T-helper 1 cell treated with Interleukin-12 subunit alpha and Interleukin-12 subunit beta and Interleukin-4 antibody, amounts not matched to agents 30 μg/mL and 1 μg/mL, for 36 hours (primary cell): ENCODE measurements around the gene CD68.

ENCODE experiments used
- H3K27ac Mint-ChIP-seq: one replicate; pipeline ENCODE4 v1.8.0; 2021; ENCODE audit warnings: mild to moderate bottlenecking, mixed read lengths
- H3K27me3 Mint-ChIP-seq: one replicate; pipeline ENCODE4 v1.8.0; 2021; ENCODE audit warnings: low read depth, mixed read lengths
- H3K36me3 Mint-ChIP-seq: one replicate; pipeline ENCODE4 v1.8.0; 2021; ENCODE audit warnings: low read depth, mixed read lengths
- H3K4me1 Mint-ChIP-seq: one replicate; pipeline ENCODE4 v1.8.0; 2021; ENCODE audit warnings: low read depth, mixed read lengths
- H3K4me3 Mint-ChIP-seq: one replicate; pipeline ENCODE4 v1.8.0; 2021; ENCODE audit warnings: mild to moderate bottlenecking, moderate library complexity, mixed read lengths
- H3K9me3 Mint-ChIP-seq: one replicate; pipeline ENCODE4 v1.8.0; 2021; ENCODE audit warnings: mixed read lengths

The CD68 gene, protein sequence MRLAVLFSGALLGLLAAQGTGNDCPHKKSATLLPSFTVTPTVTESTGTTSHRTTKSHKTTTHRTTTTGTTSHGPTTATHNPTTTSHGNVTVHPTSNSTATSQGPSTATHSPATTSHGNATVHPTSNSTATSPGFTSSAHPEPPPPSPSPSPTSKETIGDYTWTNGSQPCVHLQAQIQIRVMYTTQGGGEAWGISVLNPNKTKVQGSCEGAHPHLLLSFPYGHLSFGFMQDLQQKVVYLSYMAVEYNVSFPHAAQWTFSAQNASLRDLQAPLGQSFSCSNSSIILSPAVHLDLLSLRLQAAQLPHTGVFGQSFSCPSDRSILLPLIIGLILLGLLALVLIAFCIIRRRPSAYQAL

DNA sequence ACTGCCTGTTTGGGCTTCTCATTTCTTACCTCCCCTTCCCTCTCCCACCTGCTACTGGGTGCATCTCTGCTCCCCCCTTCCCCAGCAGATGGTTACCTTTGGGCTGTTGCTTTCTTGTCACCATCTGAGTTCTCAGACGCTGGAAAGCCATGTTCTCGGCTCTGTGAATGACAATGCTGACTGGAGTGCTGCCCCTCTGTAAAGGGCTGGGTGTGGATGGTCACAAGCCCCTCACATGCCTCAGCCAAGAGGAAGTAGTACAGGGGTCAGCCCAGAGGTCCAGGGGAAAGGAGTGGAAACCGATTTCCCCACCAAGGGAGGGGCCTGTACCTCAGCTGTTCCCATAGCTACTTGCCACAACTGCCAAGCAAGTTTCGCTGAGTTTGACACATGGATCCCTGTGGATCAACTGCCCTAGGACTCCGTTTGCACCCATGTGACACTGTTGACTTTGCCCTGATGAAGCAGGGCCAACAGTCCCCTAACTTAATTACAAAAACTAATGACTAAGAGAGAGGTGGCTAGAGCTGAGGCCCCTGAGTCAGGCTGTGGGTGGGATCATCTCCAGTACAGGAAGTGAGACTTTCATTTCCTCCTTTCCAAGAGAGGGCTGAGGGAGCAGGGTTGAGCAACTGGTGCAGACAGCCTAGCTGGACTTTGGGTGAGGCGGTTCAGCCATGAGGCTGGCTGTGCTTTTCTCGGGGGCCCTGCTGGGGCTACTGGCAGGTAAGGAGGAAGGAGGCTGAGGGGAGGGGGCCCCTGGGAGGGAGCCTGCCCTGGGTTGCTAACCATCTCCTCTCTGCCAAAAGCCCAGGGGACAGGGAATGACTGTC is at the start of gene CD68:
Gene CD68, plus strand, starts transcription at position 638 of the 833 bp plus-strand sequence. Its CDS starts 40 bp downstream, at position 678.
- H3K9me3 Mint-ChIP-seq = no peaks in the 10 kb centered on the region
- H3K4me3 Mint-ChIP-seq = peak within 1 kb of the TSS; percentile 64
- peak within 1 kb of the TSS; percentile 87 for H3K27ac Mint-ChIP-seq
- no peaks in the 10 kb centered on the region for H3K27me3 Mint-ChIP-seq
- peaks cover 61% of the 10 kb centered on the region for H3K36me3 Mint-ChIP-seq
- H3K4me1 Mint-ChIP-seq = peaks cover 60% of the 10 kb centered on the region

GRCh38 chr17:7530023-7530900 is 49.2 kb upstream of the CD68 start:
- H3K27ac Mint-ChIP-seq = no peak overlapping the region
- peaks cover 3% of the 10 kb centered on the region for H3K27me3 Mint-ChIP-seq
- H3K4me1 Mint-ChIP-seq = no peaks in the 10 kb centered on the region
- no peak overlapping the region for H3K4me3 Mint-ChIP-seq
- H3K36me3 Mint-ChIP-seq = peaks cover 4% of the 10 kb centered on the region
- H3K9me3 Mint-ChIP-seq = peaks cover 12% of the 10 kb centered on the region

DNA sequence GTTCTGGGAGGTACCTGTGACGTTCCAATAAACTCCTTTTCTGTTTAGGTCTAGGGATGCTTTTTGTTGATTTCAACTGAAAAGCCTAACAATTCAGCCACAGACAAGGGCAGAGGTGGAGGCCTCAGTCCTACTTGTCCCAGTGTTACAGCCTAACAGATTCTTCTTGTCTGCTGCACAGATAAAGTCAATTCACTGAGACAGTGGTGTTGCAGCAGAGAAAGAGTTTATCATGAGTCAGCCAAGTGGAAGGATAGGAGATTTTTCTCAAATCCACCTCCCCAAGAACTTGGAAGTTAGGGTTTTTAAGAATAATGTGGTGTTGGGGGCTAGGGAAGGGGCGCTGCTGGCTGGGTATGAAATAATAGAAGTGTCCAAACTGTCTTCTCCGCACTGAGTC is 41.4 kb upstream of the CD68 start:
- Mint-ChIP-seq H3K4me1 (no peaks in the 10 kb centered on the region), H3K27me3 (peaks cover 7% of the 10 kb centered on the region), H3K36me3 (no peaks in the 10 kb centered on the region), H3K9me3 (no peaks in the 10 kb centered on the region), H3K27ac (no peak overlapping the region), H3K4me3 (no peak overlapping the region)

DNA sequence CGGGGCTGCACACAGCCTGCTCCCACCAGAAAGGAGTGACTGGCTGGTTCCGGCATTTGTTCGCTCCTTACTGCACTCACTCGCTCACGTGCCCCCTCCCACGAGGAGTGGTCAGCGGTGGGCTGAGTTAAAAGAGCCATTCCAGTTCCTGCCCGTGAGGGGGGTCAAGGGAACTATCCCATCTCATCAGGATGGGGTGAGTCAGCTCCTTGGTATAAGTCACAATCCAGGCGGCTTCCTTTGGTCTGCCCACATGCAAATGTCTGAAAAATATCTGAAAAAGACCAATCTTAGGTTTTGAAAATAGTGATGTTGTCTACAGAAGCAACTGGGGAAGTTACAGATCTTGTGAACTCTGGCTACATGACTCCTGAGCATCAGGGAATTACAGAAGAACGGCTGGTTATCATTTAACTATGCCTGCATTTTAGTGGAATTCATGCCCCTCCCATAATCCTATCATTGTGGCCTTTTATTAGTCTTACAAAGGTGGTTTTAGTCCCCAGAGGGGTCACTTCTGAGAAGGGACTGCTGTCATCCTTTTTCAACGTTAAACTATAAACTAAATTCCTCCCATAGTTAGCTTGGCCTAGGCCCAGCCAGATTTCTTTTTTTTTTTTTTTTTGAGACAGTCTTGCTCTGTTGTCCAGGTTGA is 40.4 kb upstream of the CD68 start:
- H3K9me3 Mint-ChIP-seq = no peaks in the 10 kb centered on the region
- H3K27me3 Mint-ChIP-seq = peaks cover 6% of the 10 kb centered on the region
- H3K4me3 Mint-ChIP-seq = no peak overlapping the region
- H3K36me3 Mint-ChIP-seq = no peaks in the 10 kb centered on the region
- H3K27ac Mint-ChIP-seq = no peak overlapping the region
- no peaks in the 10 kb centered on the region for H3K4me1 Mint-ChIP-seq

- H3K4me1 Mint-ChIP-seq = no peaks in the 10 kb centered on the region
- H3K36me3 Mint-ChIP-seq = no peaks in the 10 kb centered on the region
- H3K27me3 Mint-ChIP-seq = peaks cover 4% of the 10 kb centered on the region
- H3K4me3 Mint-ChIP-seq = no peak overlapping the region
- H3K9me3 Mint-ChIP-seq = no peaks in the 10 kb centered on the region
- H3K27ac Mint-ChIP-seq = no peak overlapping the region
Observed at GRCh38 chr17:7541074-7541621, 38.3 kb upstream of the CD68 start.

- H3K4me3 Mint-ChIP-seq = no peak overlapping the region
- H3K4me1 Mint-ChIP-seq = peaks cover 9% of the 10 kb centered on the region
- no peaks in the 10 kb centered on the region for H3K9me3 Mint-ChIP-seq
- no peak overlapping the region for H3K27ac Mint-ChIP-seq
- H3K27me3 Mint-ChIP-seq = no peaks in the 10 kb centered on the region
- H3K36me3 Mint-ChIP-seq = peaks cover 11% of the 10 kb centered on the region
Observed at GRCh38 chr17:7544911-7545310, 34.5 kb upstream of the CD68 start.

- peak within 1 kb of the TSS; percentile 87 for H3K27ac Mint-ChIP-seq
- no peaks in the 10 kb centered on the region for H3K27me3 Mint-ChIP-seq
- peaks cover 27% of the 10 kb centered on the region for H3K36me3 Mint-ChIP-seq
- peak within 1 kb of the TSS; percentile 91 for H3K4me3 Mint-ChIP-seq
- H3K4me1 Mint-ChIP-seq = peaks cover 40% of the 10 kb centered on the region
- no peaks in the 10 kb centered on the region for H3K9me3 Mint-ChIP-seq
Observed at GRCh38 chr17:7548585-7549400, 30.6 kb upstream of the CD68 start, which contains the start of gene TNFSF12. TNFSF12 (plus strand) TSS chr17:7549058; CDS start chr17:7549154, 96 bp downstream.

DNA sequence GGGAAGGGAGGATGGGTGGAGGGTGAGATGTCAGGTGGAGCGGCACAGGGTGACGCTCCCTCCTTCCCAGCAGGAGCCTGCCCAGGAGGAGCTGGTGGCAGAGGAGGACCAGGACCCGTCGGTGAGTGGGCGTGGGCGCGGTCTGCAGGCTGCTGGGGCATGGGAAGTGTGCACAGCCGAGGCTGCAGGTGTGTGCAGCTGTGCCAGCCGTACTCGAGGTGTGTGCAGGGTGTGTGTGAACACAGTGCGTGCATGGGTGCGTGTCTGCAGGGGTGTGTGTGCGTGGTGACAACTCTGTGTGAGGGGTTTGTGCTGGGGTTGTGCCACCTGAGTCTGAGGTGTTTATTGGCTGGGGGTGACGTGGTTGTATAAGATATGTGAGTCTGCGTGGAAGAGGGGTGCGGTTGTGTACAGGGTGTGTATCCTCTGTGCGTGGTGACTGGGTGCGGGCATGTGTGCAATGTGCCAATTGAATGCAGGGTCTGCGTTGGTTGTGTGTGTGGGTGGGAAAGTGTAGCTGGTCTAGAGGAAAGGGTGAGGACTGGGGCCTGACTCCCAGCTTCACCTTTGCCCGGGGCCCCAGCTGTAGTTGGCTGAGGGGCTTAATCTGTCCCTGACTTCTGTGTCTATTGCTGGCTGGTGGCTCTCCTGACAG is 29.9 kb upstream of the CD68 start:
- peaks cover 30% of the 10 kb centered on the region for H3K36me3 Mint-ChIP-seq
- no peaks in the 10 kb centered on the region for H3K27me3 Mint-ChIP-seq
- peak overlapping the region; percentile 85 for H3K27ac Mint-ChIP-seq
- H3K4me3 Mint-ChIP-seq = peak overlapping the region; percentile 91
- H3K4me1 Mint-ChIP-seq = peaks cover 43% of the 10 kb centered on the region
- no peaks in the 10 kb centered on the region for H3K9me3 Mint-ChIP-seq

- Mint-ChIP-seq H3K27ac (peak overlapping the region; percentile 85), H3K36me3 (peaks cover 37% of the 10 kb centered on the region)
Observed at GRCh38 chr17:7550344-7550743, 29.1 kb upstream of the CD68 start.

GRCh38 chr17:7551396-7551795 is 28.0 kb upstream of the CD68 start:
- Mint-ChIP-seq H3K4me3 (peak overlapping the region; percentile 67), H3K27me3 (no peaks in the 10 kb centered on the region), H3K36me3 (peaks cover 42% of the 10 kb centered on the region), H3K27ac (peak overlapping the region; percentile 84), H3K9me3 (no peaks in the 10 kb centered on the region), H3K4me1 (peaks cover 53% of the 10 kb centered on the region)

More at GRCh38 chr17:7550344-7550743, 29.1 kb upstream of the CD68 start:
- Mint-ChIP-seq H3K4me1 (peaks cover 48% of the 10 kb centered on the region), H3K27me3 (no peaks in the 10 kb centered on the region), H3K4me3 (peak overlapping the region; percentile 91), H3K9me3 (no peaks in the 10 kb centered on the region)

- no peaks in the 10 kb centered on the region for H3K9me3 Mint-ChIP-seq
- H3K27me3 Mint-ChIP-seq = no peaks in the 10 kb centered on the region
- H3K4me3 Mint-ChIP-seq = peak overlapping the region; percentile 76
- peak overlapping the region; percentile 91 for H3K27ac Mint-ChIP-seq
- peaks cover 45% of the 10 kb centered on the region for H3K36me3 Mint-ChIP-seq
- H3K4me1 Mint-ChIP-seq = peaks cover 56% of the 10 kb centered on the region
Observed at GRCh38 chr17:7552621-7553051, 26.8 kb upstream of the CD68 start.

- Mint-ChIP-seq H3K4me1 (peaks cover 57% of the 10 kb centered on the region), H3K27me3 (no peaks in the 10 kb centered on the region), H3K4me3 (peak overlapping the region; percentile 76), H3K27ac (peak overlapping the region; percentile 91), H3K9me3 (no peaks in the 10 kb centered on the region), H3K36me3 (peaks cover 44% of the 10 kb centered on the region)
Observed at GRCh38 chr17:7553356-7553755, 26.1 kb upstream of the CD68 start.
